ENCODE measurements around the gene SRGAP1.

GRCh38 chr12:64177001-64177400, 332.5 kb downstream of the SRGAP1 start:
- TF ChIP-seq CTCF (conservative IDR thresholded peaks at IDR 0.05; ENCODE audit: low read depth, low read length), result no peak
- no peak for TF ChIP-seq POLR2A (IDR thresholded peaks at IDR 0.05; ENCODE audit: low read depth, low read length)
- no peak for TF ChIP-seq USF2 (IDR thresholded peaks at IDR 0.05; ENCODE audit: low read depth, low read length)
- no peak for TF ChIP-seq BHLHE40 (IDR thresholded peaks at IDR 0.05; ENCODE audit: low read depth, low read length)
- no peak for TF ChIP-seq MXI1 (IDR thresholded peaks at IDR 0.05; ENCODE audit: borderline replicate concordance, low read depth, low read length)
- TF ChIP-seq NFE2L2 (IDR thresholded peaks at IDR 0.05; ENCODE audit: low read depth, low read length), result no peak
- no peak for TF ChIP-seq SMC3 (IDR thresholded peaks at IDR 0.05; ENCODE audit: low read depth, low read length)
- no peak for TF ChIP-seq RCOR1 (IDR thresholded peaks at IDR 0.05; ENCODE audit: insufficient replicate concordance, low read length)
